SK-N-SH (cell line): ENCODE measurements around the gene KCTD5.
"Not testable (repeated sequence)": the region's sequence is repeated elsewhere in the genome, so short reads cannot be mapped to it uniquely, and the experiment has no call there.

Experiments used
- ELF1 ChIP-seq: IDR thresholded peaks from 2 replicates; pipeline ENCODE4 v1.4.0; 2012
- JUND ChIP-seq: IDR thresholded peaks from 2 replicates; pipeline ENCODE4 v1.4.0; 2012
- MXI1 ChIP-seq: IDR thresholded peaks from 2 replicates; pipeline ENCODE4 v1.6.1; 2012; ENCODE audit warnings: mild to moderate bottlenecking, low read depth, low read length, improper control_type of control experiment
- NRF1 ChIP-seq: IDR thresholded peaks from 2 replicates; pipeline ENCODE4 v1.6.1; 2012; ENCODE audit warnings: low read depth, mild to moderate bottlenecking, low read length
- POLR2AphosphoS5 ChIP-seq: IDR thresholded peaks from 2 replicates; pipeline ENCODE4 v1.6.1; 2012; ENCODE audit warnings: low read depth, low read length
- RCOR1 ChIP-seq: fragments of 150-350 bp; IDR thresholded peaks from 2 replicates; pipeline ENCODE4 v1.6.1; 2017; ENCODE audit warnings: antibody characterized with exemption, low read length
- RFX5 ChIP-seq: IDR thresholded peaks from 2 replicates; pipeline ENCODE4 v1.6.1; 2012; ENCODE audit warnings: mild to moderate bottlenecking, improper control_type of control experiment, low read length
- SMC3 ChIP-seq: IDR thresholded peaks from 2 replicates; pipeline ENCODE4 v1.6.1; 2012; ENCODE audit warnings: low read depth, low read length, improper control_type of control experiment
- YY1 ChIP-seq: IDR thresholded peaks from 2 replicates; pipeline ENCODE4 v1.4.0; 2012; ENCODE audit warnings: low read depth, mild to moderate bottlenecking
- TF ChIP-seq, protein P1 (sequence below): fragments of 150-350 bp; IDR thresholded peaks from 2 replicates; pipeline ENCODE4 v1.6.1; 2016; ENCODE audit warnings: mild to moderate bottlenecking, low read depth, low read length
- TF ChIP-seq, protein P2 (sequence below): fragments of 200-600 bp; sonication (generic); IDR thresholded peaks from 2 replicates; pipeline ENCODE4 v1.6.1; 2017; ENCODE audit warnings: antibody characterized with exemption, mild to moderate bottlenecking, moderate library complexity
- TF ChIP-seq, protein P3 (sequence below): fragments of 150-350 bp; IDR thresholded peaks from 2 replicates; pipeline ENCODE4 v1.6.1; 2017; ENCODE audit warnings: antibody characterized with exemption, low read length, low read depth, borderline replicate concordance
- TF ChIP-seq, protein P4 (sequence below): IDR thresholded peaks from 2 replicates; pipeline ENCODE4; 2012

DNA sequence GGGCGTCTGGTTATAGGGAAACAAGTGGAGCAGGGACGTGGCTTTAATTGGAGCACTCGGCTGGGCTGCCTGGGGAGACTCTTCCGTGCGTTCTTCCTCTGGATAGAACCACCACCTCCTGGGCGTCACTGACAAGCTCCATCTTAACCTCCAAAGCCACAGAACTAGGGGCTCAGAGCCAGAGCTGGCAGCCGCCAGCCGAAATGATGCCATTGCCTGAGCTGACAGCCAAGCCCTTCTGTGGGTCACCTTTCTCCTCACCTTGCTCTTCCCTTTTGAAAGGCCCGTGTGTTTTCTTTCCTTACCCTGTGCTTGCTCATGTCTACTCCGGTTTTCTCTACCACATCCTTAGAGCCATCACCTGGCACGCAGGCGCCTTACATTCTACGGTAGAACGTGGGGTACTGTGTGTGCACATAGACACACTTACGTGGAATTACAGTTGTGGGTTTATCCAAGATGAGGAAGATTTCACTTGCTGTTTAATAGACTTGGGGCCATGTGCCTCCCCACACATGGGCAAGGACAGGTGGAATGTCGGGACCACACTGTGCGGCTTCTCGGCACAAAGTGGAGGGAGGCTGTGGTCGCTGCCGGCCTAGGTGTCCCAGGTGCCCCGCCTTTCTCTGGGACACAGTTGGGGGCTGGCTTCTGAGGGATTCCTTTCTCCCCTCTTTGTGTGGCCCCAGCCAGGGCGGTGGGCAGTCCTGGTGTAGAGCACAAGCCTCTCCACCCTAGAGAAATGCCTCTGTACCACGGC, 3.9 kb upstream of the KCTD5 start:
- not testable (repeated sequence) for TF ChIP-seq NRF1, JUND, RCOR1, SMC3, YY1, ELF1, MXI1, RFX5, POLR2AphosphoS5
- TF ChIP-seq, protein P1, sequence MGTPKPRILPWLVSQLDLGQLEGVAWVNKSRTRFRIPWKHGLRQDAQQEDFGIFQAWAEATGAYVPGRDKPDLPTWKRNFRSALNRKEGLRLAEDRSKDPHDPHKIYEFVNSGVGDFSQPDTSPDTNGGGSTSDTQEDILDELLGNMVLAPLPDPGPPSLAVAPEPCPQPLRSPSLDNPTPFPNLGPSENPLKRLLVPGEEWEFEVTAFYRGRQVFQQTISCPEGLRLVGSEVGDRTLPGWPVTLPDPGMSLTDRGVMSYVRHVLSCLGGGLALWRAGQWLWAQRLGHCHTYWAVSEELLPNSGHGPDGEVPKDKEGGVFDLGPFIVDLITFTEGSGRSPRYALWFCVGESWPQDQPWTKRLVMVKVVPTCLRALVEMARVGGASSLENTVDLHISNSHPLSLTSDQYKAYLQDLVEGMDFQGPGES, result not testable (repeated sequence)
- TF ChIP-seq, protein P2, sequence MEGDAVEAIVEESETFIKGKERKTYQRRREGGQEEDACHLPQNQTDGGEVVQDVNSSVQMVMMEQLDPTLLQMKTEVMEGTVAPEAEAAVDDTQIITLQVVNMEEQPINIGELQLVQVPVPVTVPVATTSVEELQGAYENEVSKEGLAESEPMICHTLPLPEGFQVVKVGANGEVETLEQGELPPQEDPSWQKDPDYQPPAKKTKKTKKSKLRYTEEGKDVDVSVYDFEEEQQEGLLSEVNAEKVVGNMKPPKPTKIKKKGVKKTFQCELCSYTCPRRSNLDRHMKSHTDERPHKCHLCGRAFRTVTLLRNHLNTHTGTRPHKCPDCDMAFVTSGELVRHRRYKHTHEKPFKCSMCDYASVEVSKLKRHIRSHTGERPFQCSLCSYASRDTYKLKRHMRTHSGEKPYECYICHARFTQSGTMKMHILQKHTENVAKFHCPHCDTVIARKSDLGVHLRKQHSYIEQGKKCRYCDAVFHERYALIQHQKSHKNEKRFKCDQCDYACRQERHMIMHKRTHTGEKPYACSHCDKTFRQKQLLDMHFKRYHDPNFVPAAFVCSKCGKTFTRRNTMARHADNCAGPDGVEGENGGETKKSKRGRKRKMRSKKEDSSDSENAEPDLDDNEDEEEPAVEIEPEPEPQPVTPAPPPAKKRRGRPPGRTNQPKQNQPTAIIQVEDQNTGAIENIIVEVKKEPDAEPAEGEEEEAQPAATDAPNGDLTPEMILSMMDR, result not testable (repeated sequence)
- TF ChIP-seq, protein P3, sequence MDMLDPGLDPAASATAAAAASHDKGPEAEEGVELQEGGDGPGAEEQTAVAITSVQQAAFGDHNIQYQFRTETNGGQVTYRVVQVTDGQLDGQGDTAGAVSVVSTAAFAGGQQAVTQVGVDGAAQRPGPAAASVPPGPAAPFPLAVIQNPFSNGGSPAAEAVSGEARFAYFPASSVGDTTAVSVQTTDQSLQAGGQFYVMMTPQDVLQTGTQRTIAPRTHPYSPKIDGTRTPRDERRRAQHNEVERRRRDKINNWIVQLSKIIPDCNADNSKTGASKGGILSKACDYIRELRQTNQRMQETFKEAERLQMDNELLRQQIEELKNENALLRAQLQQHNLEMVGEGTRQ, result not testable (repeated sequence)
- TF ChIP-seq, protein P4, sequence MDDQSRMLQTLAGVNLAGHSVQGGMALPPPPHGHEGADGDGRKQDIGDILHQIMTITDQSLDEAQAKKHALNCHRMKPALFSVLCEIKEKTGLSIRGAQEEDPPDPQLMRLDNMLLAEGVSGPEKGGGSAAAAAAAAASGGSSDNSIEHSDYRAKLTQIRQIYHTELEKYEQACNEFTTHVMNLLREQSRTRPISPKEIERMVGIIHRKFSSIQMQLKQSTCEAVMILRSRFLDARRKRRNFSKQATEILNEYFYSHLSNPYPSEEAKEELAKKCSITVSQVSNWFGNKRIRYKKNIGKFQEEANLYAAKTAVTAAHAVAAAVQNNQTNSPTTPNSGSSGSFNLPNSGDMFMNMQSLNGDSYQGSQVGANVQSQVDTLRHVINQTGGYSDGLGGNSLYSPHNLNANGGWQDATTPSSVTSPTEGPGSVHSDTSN, result not testable (repeated sequence)
